H1 (cell line): ENCODE results near the gene STOML2. TPM values are rescaled to one million over a fixed set of nuclear protein-coding genes. Genes with fewer than 3 reads are reported as not detected.

Experiments
- CTCF ChIA-PET: fragments of 300-600 bp; sonication (Branson Sonifier 250); formaldehyde crosslinking; loops from one replicate; lab custom pipeline; 2021; ENCODE audit not compliant: partially characterized antibody; lab: Charles Lee
- POLR2A ChIA-PET: fragments of 300-600 bp; sonication (Branson Sonifier 250); formaldehyde crosslinking; loops from one replicate; lab custom pipeline; 2021; ENCODE audit warnings: inconsistent platforms; ENCODE audit not compliant: partially characterized antibody; lab: Charles Lee
- DNase-seq, 2 experiments: peaks; one replicate each; pipeline versions ENCODE4 v3.0.0 to v3.0.0-alpha.2; 2010 to 2022; ENCODE audit warnings: low spot score in 2 of 2, low read depth in 1 of 2, mixed read lengths in 1 of 2
- FAIRE-seq: peaks from 2 replicates; lab custom pipeline; 2011; peaks lifted over from hg19 to GRCh38; lab: Jason Lieb, UNC
- H2AFZ ChIP-seq: 2 replicates; pipeline ENCODE4 v1.8.1; 2012; ENCODE audit warnings: low read length, inconsistent platforms
- H2AK5ac ChIP-seq: 2 replicates; pipeline ENCODE4 v1.6.1; 2013; ENCODE audit warnings: low read depth, low read length
- H2BK120ac ChIP-seq: replicated peaks from 2 replicates; pipeline ENCODE3; 2013; ENCODE audit warnings: low read depth, low read length, inconsistent platforms
- H2BK12ac ChIP-seq: 2 replicates; pipeline ENCODE4 v1.6.1; 2013; ENCODE audit warnings: low read depth, low read length
- H2BK15ac ChIP-seq: 2 replicates; pipeline ENCODE4 v1.6.1; 2013; ENCODE audit warnings: low read length
- H2BK20ac ChIP-seq: 2 replicates; pipeline ENCODE4 v1.6.1; 2013; ENCODE audit warnings: low read length
- H2BK5ac ChIP-seq: 2 replicates; pipeline ENCODE4 v1.6.1; 2013; ENCODE audit warnings: low read depth, low read length
- H3K14ac ChIP-seq: 2 replicates; pipeline ENCODE4 v1.6.1; 2013; ENCODE audit warnings: inconsistent platforms; ENCODE audit not compliant: insufficient read length
- H3K18ac ChIP-seq: 2 replicates; pipeline ENCODE4 v1.6.1; 2013; ENCODE audit warnings: low read length; ENCODE audit errors: extremely low read depth
- H3K23ac ChIP-seq: 2 replicates; pipeline ENCODE4 v1.6.1; 2013; ENCODE audit warnings: inconsistent platforms; ENCODE audit not compliant: insufficient read length
- H3K23me2 ChIP-seq: 2 replicates; pipeline ENCODE4 v1.6.1; 2013; ENCODE audit warnings: low read depth, low read length
- H3K27ac ChIP-seq: 2 replicates; pipeline ENCODE4 v1.6.1; 2011; ENCODE audit warnings: low read depth, low read length, inconsistent platforms
- H3K27me3 ChIP-seq, 4 experiments: replicated peaks in 1 of 4; 1 replicate in 1 of 4; 2 replicates in 3 of 4; pipeline versions ENCODE4 v1.6.1 to v1.8.1; 2011 to 2013; ENCODE audit warnings: low read length in 3 of 4, mild to moderate bottlenecking in 3 of 4, inconsistent platforms in 2 of 4, mixed read lengths in 2 of 4, moderate library complexity in 1 of 4; ENCODE audit not compliant: control insufficient read depth in 3 of 4, insufficient read depth in 3 of 4; ENCODE audit errors: extremely low read depth in 1 of 4
- H3K36me3 ChIP-seq, 4 experiments: 2 replicates each; pipeline versions ENCODE4 v1.6.1 to v1.8.1; 2011 to 2013; ENCODE audit warnings: mild to moderate bottlenecking in 4 of 4, low read length in 3 of 4, moderate library complexity in 2 of 4, control low read depth in 1 of 4, inconsistent platforms in 1 of 4; ENCODE audit not compliant: insufficient read depth in 4 of 4, control insufficient read depth in 2 of 4
- H3K4ac ChIP-seq: replicated peaks from 2 replicates; pipeline ENCODE3; 2013; ENCODE audit warnings: low read length, low read depth, mixed read lengths, inconsistent platforms; ENCODE audit not compliant: insufficient read length
- H3K4me1 ChIP-seq, 4 experiments: replicated peaks in 1 of 4; 1 replicate in 1 of 4; 2 replicates in 3 of 4; pipeline versions ENCODE4 v1.6.1 to v1.8.1; 2011 to 2013; ENCODE audit warnings: low read length in 3 of 4, inconsistent platforms in 2 of 4, mixed read lengths in 1 of 4; ENCODE audit not compliant: insufficient read depth in 4 of 4, control insufficient read depth in 3 of 4
- H3K4me2 ChIP-seq, 2 experiments: 2 replicates each; pipeline versions ENCODE4 v1.6.1 to v1.8.1; 2011 to 2013; ENCODE audit warnings: low read depth in 2 of 2, low read length in 2 of 2, control low read depth in 1 of 2, inconsistent platforms in 1 of 2, mild to moderate bottlenecking in 1 of 2; ENCODE audit not compliant: insufficient read depth in 1 of 2
- H3K4me3 ChIP-seq, 4 experiments: fragments of 200-600, 300-600 bp in 1 of 4; sonication (generic), shearing (Covaris generic), sonication (Bioruptor Twin) in 1 of 4; 2 replicates each; pipeline versions ENCODE4 v1.5.1 to v1.8.1; 2011 to 2016; ENCODE audit warnings: low read length in 4 of 4, low read depth in 3 of 4, control low read depth in 2 of 4, inconsistent platforms in 2 of 4, mild to moderate bottlenecking in 2 of 4, mixed read lengths in 1 of 4, moderate library complexity in 1 of 4; ENCODE audit not compliant: insufficient read depth in 2 of 4; ENCODE audit errors: extremely low read depth in 1 of 4
- H3K56ac ChIP-seq: replicated peaks from 2 replicates; pipeline ENCODE3; 2013; ENCODE audit warnings: low read depth, mild to moderate bottlenecking, mixed read lengths, low read length, inconsistent platforms; ENCODE audit not compliant: insufficient read length
- H3K79me1 ChIP-seq: 2 replicates; pipeline ENCODE4 v1.6.1; 2013; ENCODE audit warnings: low read depth, low read length, control low read depth
- H3K79me2 ChIP-seq, 2 experiments: 2 replicates each; pipeline versions ENCODE4 v1.6.1 to v1.8.1; 2012 to 2013; ENCODE audit warnings: low read length in 2 of 2, mild to moderate bottlenecking in 2 of 2, inconsistent platforms in 1 of 2; ENCODE audit not compliant: insufficient read depth in 2 of 2, control insufficient read depth in 1 of 2
- H3K9ac ChIP-seq, 4 experiments: replicated peaks in 1 of 4; 1 replicate in 1 of 4; 2 replicates in 3 of 4; pipeline versions ENCODE4 v1.6.1 to v1.8.1; 2011 to 2013; ENCODE audit warnings: low read depth in 3 of 4, low read length in 3 of 4, control low read depth in 2 of 4, mild to moderate bottlenecking in 2 of 4, moderate library complexity in 2 of 4, inconsistent platforms in 1 of 4; ENCODE audit errors: extremely low read depth in 1 of 4
- H3K9me3 ChIP-seq, 2 experiments: 2 replicates each; pipeline versions ENCODE4 v1.6.1 to v1.8.1; 2012 to 2013; ENCODE audit warnings: mild to moderate bottlenecking in 2 of 2, moderate library complexity in 2 of 2, control low read depth in 1 of 2, inconsistent platforms in 1 of 2, low read depth in 1 of 2, low read length in 1 of 2, mixed read lengths in 1 of 2; ENCODE audit not compliant: insufficient read depth in 2 of 2
- H4K20me1 ChIP-seq, 2 experiments: replicated peaks in 1 of 2; 2 replicates each; pipeline versions ENCODE3 to v1.8.1; 2011 to 2013; ENCODE audit warnings: inconsistent platforms in 2 of 2, low read length in 2 of 2, mild to moderate bottlenecking in 1 of 2; ENCODE audit not compliant: insufficient read depth in 2 of 2, control insufficient read depth in 1 of 2
- H4K5ac ChIP-seq: 2 replicates; pipeline ENCODE4 v1.6.1; 2013; ENCODE audit warnings: low read length, low read depth, mixed read lengths, inconsistent platforms; ENCODE audit not compliant: insufficient read length
- H4K8ac ChIP-seq: 2 replicates; pipeline ENCODE4 v1.8.0; 2013; ENCODE audit warnings: mild to moderate bottlenecking, moderate library complexity, low read length, inconsistent platforms; ENCODE audit not compliant: insufficient read depth; ENCODE audit errors: extremely low read depth
- H4K91ac ChIP-seq: replicated peaks from 2 replicates; pipeline ENCODE3; 2013; ENCODE audit warnings: low read length, mixed read lengths, inconsistent platforms; ENCODE audit not compliant: insufficient read length
- BRCA1 ChIP-seq: IDR thresholded peaks from 2 replicates; pipeline ENCODE4 v1.6.1; 2012; ENCODE audit warnings: low read depth, low read length, improper control_type of control experiment
- CREB1 ChIP-seq: IDR thresholded peaks from 2 replicates; pipeline ENCODE4 v1.6.1; 2012; ENCODE audit warnings: inconsistent platforms
- EP300 ChIP-seq, 2 experiments: IDR thresholded peaks; 1 replicate in 1 of 2; 2 replicates in 1 of 2; pipeline ENCODE4 v1.6.1; 2011 to 2012; ENCODE audit warnings: low read depth in 2 of 2, low read length in 2 of 2, mild to moderate bottlenecking in 2 of 2, borderline replicate concordance in 1 of 2, inconsistent platforms in 1 of 2, moderate library complexity in 1 of 2
- SUZ12 ChIP-seq: fragments of 200-600 bp; sonication (generic); IDR thresholded peaks from 2 replicates; pipeline ENCODE4 v1.6.1; 2012; ENCODE audit warnings: mild to moderate bottlenecking, inconsistent platforms, low read length, moderate library complexity, mixed read lengths
- TAF1 ChIP-seq: IDR thresholded peaks from 2 replicates; pipeline ENCODE4 v1.6.1; 2011; ENCODE audit warnings: mild to moderate bottlenecking, low read depth, low read length
- WGBS, 2 experiments: shearing (Covaris generic) in 1 of 2; methylation state at CpG; one replicate each; pipeline versions ENCODE4 v1.1.6 to v1.1.7; 2013 to 2015; ENCODE audit warnings: low lambda C conversion rate in 2 of 2, mixed read lengths in 2 of 2, inconsistent platforms in 1 of 2, low coverage in 1 of 2, missing lambda C conversion rate in 1 of 2; ENCODE audit not compliant: insufficient replicate concordance in 2 of 2, insufficient coverage in 1 of 2, insufficient read length in 1 of 2; ENCODE audit errors: extremely low coverage in 1 of 2, missing lambda C conversion rate in 1 of 2; 5-methylcytosine and 5-hydroxymethylcytosine counted together
- polyA plus RNA-seq, 7 experiments: library from polyadenylated mRNA; depleted of rRNA in 3 of 7; stranded (reverse) in 5 of 7; unstranded in 2 of 7; fragments of >200 nt in 5 of 7; fragments of 200-250 nt in 2 of 7; gene quantifications; 1 replicate in 5 of 7; 2 replicates in 1 of 7; 4 replicates in 1 of 7; pipeline versions ENCODE4 v1.2.1 to v1.2.3, GENCODE V29; 2011 to 2013; ENCODE audit warnings: missing spikeins in 2 of 7, mixed read lengths in 2 of 7
- total RNA-seq: library from RNA; stranded (reverse); fragmentation: NEBNext Ultra II Directional; extraction: Animal tissue kit (Norgen Biotek cat#: 25700); gene quantifications from 2 replicates; pipeline ENCODE4 v1.2.1, GENCODE V29; 2021

The STOML2 gene
- total and polyA plus RNA-seq, 2 of the 8 experiments (the other 6 are each of a cell fraction or from before 2014, with no cell fraction given): 203 to 256 TPM

- Histone ChIP-seq H3K9me3 (peaks cover 17 to 34% of the 10 kb centered on the region in 2 experiments; a peak in 3 of 4 replicates), H3K56ac (no peak overlapping the region), H2BK12ac (no peak overlapping the region), H2BK5ac (no peak overlapping the region), H4K5ac (no peak overlapping the region), H2AFZ (no peak overlapping the region), H3K18ac (no peak overlapping the region), H3K4ac (no peak overlapping the region), H2BK20ac (no peak overlapping the region), H2AK5ac (no peak overlapping the region), H2BK15ac (no peak overlapping the region), H4K91ac (no peak overlapping the region), H3K23ac (no peak overlapping the region), H3K9ac (no peak overlapping the region), H3K14ac (no peak overlapping the region), H3K27ac (no peak overlapping the region), H2BK120ac (no peak overlapping the region), H3K79me2 (no peaks in the 10 kb centered on the region), H3K27me3 (no peaks in the 10 kb centered on the region), H4K8ac (no peak overlapping the region), H3K4me2 (no peak overlapping the region), H3K4me3 (no peak overlapping the region), H3K36me3 (no peaks in the 10 kb centered on the region), H3K79me1 (no peaks in the 10 kb centered on the region), H3K23me2 (no peaks in the 10 kb centered on the region), H3K4me1 (no peaks in the 10 kb centered on the region), H4K20me1 (no peaks in the 10 kb centered on the region)
- FAIRE-seq: no peak
- DNase-seq: no peak
- POLR2A ChIA-PET: no interaction called here
- no peak for TF ChIP-seq BRCA1
- no peak for TF ChIP-seq TAF1
- no peak for TF ChIP-seq CREB1
- TF ChIP-seq EP300 (IDR thresholded peaks at IDR 0.05; ENCODE audit: borderline replicate concordance in 1 of 2, low read depth in 2 of 2, low read length in 2 of 2): no peak
- TF ChIP-seq SUZ12: no peak
- 94% methylated on average over 5 of the region's 6 CpGs; no CpG with 5 or more reads in 1 of the 2 experiments for WGBS, 2 experiments
- CTCF ChIA-PET: interaction anchor here (1.0 kb wide), 1 partner anchor 18 kb away, joined by 3 read pairs; no protein-coding TSS in a partner anchor
These were observed 32.0 kb upstream of the STOML2 start for GRCh38 chr9:35134920-35135319.
